GM21515 (cell line): Measurements from ENCODE around the gene RXRB.

Experiments
- ATAC-seq: cut with Tn5 transposase; IDR thresholded peaks from one replicate; pipeline ENCODE4 v1.9.1; 2021; ENCODE audit not compliant: unreplicated experiment

Gene RXRB

DNA sequence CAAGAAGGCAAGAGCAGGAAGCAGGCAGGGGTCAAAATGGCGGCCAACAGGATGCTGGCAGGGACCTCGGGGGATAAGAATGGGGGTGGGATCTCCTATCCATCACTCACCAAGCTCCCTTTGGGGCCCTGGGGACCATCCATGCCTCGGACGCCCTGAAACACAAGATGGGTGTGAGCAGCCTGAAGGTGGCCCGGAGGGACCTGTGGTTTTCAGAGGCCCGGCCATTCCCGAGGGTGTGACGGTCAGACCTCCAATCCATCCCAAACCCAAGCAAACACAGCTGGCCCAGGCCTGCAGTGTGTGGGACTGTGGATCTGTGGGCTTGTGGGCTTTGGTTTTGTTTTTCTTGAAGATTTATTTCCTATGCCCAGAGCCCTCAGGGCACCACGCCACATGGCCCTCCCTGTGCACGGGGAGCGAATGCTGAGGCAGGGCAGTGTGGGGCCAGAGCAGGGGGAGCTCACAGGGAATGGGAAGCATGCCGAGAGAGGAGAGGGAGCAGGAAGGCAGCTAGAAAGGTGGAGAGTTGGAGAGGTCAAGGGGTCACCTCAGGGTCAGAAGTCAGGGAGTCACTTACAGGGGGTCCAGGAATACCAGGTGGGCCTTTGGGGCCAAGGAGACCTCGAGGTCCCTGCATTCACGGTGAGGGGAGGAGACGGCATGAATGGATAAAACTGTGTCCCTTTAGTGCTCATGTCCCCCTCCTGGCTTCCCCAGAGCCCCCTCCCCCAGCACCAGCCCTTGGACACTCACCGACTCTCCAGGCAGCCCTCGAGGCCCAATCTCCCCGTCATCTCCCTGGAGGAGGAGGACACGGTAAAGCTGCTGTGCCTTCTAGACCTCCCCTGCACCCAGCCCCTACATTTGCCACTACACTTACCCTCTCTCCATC, 22.7 kb downstream of the RXRB start:
- no peak for ATAC-seq

DNA sequence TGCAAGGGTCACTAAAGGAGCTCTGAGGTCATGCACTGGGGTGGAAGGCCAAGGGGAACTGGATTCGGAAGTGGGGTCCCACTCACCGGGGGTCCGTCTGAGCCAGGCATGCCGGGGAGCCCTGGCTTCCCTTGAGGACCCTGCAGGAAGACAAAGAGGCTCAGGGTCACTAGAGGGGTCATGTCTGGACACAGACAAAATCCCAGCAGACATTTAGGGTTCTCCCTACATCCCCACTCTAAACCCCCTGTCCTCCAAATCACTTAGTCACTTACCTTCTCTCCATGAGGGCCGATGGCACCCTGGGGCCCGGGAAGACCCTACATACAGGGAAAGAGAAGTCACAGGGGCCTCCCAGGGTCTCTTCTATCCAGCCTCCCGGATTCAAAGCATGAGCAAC, 23.6 kb downstream of the RXRB start:
- no peak for ATAC-seq

DNA sequence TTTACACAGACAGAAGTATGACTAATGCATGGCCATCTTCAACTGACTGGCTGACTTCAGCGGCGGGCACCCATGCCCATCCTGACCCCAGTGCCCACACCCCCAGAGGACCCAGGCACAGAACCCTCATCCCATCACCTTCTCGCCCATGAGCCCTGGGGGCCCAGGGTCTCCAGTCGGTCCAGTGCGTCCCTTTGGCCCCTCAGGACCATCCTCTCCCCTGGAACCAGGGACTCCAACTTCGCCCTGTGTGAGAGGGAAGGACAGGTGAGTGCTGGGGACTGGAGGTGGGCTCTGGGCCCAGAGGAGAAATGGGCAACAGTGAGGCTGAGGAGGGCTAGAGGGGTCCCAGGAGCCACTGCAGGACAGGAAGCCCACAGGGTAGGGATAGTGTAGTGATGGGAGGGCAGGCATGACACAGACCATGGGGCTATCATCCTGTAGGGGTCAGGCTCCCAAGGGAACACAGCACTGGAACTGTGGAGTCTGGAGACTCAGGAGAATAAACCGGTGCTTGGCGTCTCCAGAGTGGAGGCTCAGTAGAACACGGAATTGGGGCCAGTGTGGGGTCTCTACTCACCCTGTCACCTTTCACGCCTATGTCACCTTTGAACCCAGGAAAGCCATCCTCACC, 24.9 kb downstream of the RXRB start:
- ATAC-seq, result no peak

DNA sequence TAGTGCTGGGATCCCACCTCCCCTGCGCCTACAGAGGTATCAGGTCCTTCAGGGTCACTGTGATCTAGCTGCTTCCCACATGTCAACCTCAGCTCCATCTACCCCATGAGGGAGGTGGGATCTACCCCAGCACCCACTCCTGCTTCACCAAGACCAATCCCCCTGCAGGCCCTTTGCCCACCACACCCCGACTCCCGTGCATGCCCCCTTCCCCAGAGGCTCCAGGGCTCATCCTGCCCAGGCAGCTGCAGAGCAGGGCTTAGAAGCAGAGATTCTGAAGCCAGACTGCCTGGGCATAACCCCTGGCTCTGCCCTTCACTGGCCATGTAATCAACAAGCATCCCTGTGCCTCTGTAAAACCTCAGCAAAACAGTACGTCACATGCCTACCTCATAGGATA, 25.7 kb downstream of the RXRB start:
- ATAC-seq, result no peak

GRCh38 chr6:33173535-33174180, 26.8 kb downstream of the RXRB start:
- ATAC-seq, result no peak

DNA sequence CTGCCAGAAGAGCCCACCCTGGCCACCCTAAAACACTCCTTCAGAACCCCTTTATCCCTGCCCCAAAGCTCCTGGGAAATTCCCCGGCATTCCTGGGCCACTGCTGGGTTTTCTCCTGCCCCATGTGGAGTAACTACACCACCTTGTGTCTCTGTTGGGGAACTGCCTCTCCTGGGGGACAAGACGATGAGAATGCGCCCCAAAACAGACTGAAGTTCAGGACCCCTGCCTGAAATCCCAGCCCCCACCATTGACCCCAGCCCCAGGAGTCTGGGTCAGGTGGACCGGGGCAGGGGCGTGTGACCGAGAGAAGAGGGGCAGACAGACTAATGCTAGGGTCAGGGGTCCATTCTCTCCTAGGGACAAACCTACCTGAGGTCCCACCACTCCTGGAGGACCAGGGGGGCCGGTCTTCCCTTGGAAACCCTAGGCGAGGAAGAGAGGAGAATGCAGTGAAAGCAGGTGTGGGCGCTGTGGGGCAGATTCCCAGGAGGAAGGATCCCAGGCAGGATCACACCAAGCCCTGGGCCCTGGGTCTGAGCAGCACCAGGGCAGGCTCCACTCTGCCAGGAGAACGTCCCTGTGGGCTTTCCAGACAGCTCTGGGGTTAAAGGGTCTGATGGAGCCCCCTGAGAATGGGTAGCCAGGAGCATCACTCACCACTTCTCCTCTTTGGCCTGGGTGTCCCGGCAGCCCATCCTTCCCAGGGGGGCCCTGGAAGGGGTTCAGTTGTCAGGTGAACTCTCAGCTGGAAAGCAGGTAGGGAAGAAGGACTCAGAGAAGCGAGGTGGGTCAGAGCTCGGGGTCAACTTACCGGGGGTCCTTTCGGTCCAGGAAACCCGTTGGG, 27.6 kb downstream of the RXRB start:
- ATAC-seq, result no peak

GRCh38 chr6:33171880-33172687, 28.4 kb downstream of the RXRB start:
- ATAC-seq, result no peak

GRCh38 chr6:33171016-33171879, 29.2 kb downstream of the RXRB start:
- ATAC-seq, result no peak

GRCh38 chr6:33170176-33171015, 30.1 kb downstream of the RXRB start:
- no peak for ATAC-seq

DNA sequence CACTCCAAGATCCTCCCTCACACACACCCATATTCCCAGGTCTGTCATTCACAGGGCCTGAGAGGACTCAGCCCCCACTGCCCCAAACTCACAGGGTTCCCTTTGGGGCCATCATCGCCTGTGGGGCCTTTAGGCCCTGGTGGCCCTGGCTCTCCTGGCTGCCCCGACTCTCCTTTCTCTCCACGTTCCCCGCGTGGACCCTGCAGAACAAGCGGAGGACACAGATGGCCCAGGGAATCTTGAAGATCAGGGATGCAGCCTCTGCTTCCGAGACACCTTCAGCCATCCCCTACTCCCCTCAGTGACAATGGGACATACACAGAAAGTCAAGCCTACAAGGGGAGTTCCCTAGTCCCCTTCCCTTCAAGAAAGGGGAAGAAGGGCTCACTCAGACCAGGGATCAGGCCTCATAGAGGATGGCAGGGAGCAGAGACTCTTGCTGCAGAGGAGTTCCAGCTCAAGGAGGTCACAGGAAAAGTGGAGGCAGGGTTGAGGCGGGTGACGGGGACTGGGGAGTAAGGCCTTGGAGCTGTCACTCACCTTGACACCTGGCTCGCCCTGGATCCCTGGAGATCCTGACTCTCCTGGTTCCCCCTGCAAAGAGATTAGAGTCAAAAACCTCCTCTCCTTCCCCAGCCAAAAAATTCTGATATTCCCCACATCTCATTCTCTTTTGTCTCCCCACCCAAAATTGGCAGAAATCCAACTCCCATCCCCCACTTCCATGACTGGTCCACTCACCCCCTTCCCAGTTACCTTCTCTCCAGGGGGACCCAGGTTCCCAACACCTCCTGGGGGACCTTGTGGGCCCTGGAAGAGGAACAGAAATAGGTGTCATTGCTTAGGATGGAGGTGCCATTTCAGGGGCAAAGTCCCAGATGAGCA, 30.9 kb downstream of the RXRB start:
- ATAC-seq, result no peak

DNA sequence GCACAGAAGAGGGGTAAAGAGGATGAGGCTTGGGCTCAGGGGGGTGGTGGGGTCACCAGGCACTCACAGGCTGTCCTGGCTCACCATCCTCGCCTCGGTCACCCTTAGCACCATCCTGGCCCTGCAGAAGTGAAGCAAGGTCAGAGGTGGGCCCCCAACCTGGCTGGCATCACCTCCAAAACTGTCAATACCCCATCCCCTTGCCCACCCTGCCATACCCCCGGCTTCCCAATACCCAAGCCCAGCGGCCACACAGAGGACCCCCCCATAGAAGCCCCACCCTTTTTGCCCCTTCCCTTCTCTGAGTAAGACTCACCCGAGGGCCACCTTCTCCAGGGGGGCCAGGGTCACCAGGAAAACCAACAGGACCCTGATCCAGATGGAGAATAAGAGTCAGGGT, 31.8 kb downstream of the RXRB start:
- ATAC-seq, result no peak

- no peak for ATAC-seq
Measured at GRCh38 chr6:33168284-33168601, 32.2 kb downstream of the RXRB start.

GRCh38 chr6:33167374-33168283, 32.8 kb downstream of the RXRB start:
- no peak for ATAC-seq

- no peak for ATAC-seq
Measured at GRCh38 chr6:33166811-33167210, 33.7 kb downstream of the RXRB start.

- ATAC-seq, result no peak
Measured at GRCh38 chr6:33166363-33166762, 34.1 kb downstream of the RXRB start.

DNA sequence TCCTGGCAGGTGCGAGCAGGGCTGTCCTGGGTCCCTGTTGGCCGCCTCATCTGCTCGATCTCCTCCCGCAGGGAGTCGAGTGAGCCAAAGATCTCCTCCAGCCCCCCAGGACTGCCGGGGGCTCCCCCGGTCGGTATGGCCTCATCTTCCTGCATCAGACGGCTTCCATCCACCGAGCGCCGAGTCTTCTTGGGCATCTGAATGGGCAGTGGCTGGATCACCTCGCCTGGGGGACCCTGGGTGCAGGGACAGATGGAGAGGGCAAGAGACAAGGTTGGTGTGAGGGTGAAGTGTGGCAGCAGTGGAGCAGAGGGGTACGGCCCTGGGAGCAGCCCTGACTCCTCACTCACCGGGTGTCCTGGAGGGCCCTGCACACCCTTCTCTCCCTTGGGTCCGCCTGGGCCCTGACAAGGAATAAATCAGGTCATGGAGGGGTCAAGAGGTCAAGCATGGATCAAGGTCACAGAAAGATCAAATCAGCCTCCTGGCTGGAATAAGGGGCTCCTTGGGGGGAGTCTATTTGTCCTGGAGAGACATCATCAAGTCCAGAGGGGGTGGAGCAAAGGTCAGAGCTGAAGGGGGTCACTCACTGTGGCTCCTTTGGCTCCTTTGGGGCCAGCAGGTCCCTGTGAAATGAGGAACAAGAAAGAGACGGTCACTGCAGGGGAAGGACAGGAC, 34.7 kb downstream of the RXRB start:
- ATAC-seq, result no peak
